ENCODE results near the gene ZBTB46.

Gene ZBTB46

DNA sequence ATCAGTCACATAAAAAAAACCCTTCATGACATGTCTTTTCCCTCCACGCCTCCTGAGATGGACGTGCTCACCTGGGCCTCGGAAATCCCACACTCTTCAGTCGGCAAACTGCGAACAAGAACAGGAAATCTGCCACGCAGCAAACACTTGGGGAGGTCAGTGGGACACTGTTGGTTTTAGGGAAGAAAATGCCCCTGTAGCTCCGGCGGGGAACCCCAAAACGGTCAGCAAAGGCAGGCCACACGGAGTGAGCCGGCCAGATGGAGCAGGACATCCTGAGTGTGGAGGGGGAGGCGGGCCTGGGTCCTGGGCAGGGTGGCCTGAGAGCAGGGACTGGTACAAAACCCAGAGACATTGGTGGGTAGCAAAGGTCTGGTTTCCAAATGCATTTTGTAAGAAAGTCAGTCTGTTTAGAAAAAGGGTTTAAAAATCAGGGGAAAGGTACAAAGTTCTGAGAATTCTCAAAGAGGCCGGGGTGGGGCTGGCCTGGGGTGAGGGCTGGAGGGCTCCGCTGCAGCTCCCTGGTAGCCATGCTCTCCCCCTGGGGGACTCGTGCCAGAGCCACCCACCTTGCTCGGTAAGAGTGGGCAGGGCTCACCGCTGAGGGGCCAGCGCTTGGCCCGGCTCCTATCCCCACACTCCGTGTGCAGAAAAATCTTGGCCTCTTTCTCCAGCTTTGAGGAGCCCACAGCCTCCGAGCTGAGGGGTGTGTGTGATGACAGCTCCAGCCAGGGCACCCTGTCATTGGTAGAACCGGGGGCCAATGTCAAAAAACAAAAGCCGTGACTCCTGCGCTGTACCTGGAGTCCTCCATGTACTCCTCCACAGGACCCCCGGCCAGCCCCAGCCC lies 86.3 kb downstream of the ZBTB46 start:
- DNase-seq, result no peak

DNA sequence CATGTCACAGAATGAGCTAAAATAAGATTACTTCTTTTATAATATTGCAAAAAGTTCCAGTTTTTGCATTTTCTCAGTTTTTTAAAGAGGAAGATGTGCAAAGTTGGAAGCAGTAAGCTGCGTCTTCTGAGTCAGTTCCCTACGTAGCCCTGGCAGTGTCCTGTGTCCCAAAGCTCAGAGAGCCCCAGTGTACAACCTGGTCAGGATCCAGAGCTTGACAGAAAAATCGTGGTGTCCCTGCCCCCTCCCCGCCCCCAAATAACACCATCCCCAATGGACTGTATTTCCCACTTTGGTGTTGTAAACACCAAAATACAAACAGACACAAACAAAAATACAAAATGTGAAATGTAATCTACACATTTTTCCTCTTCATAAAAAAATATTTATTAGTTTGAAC lies 86.9 kb downstream of the ZBTB46 start:
- DNase-seq, result no peak

- no peak for DNase-seq
Measured at GRCh38 chr20:63743210-63743970, 87.7 kb downstream of the ZBTB46 start.

- no peak for DNase-seq
Measured at GRCh38 chr20:63742381-63743024, 88.6 kb downstream of the ZBTB46 start.

- no peak for DNase-seq
Measured at GRCh38 chr20:63741676-63742380, 89.2 kb downstream of the ZBTB46 start.

DNA sequence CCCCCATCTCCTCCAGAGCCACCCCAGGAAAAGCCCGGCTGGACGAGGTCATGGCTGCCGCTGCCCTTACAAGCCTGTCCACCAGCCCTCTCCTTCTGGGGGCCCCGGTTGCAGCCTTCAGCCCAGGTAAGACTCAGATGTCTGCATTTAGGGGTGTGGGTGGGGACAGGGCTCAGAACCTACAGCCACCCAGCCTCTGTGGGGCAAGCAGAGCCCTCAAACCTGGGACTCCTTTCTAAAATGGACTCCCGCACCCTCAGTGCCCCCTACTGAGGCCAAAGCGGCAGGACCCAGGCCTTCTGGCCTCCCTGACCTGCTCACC lies 89.7 kb downstream of the ZBTB46 start:
- DNase-seq, result no peak

DNA sequence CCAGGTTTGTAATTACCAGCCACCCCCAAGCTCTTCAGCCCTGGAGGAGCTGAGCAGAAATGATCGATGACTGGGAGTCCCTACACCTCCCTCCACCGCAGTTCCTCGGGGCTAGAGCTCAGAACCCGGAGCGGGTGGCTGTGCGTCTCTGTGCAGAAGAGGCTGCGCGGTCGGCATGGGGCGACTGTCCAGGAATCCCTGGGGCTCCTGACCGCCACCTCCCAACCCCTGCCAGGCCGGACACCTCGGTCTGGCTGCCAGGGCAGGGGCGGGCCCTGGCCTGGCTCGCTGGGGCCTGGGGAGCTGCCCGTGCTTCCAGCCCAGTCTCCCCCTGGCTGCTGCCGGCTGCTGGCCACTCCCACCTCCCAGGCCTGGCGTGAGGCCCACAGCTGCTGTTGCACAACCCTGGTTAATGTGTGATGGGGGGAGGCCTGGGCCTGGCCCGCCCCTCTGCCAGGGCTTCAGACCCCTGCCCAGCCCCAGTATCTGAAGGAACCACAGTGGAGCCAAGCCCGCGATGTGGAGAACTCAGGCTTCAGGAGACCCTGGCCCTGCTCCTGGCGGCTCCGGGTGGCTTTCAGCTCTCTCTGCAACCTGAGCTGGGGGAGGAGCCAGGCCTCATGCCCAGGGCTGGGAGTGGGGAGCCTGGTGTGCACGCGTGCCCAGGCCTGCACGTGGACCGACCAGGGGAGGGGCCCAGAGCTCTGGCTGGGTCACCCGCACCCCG lies 90.3 kb downstream of the ZBTB46 start:
- DNase-seq, result no peak

GRCh38 chr20:63740070-63740626 lies 90.9 kb downstream of the ZBTB46 start:
- no peak for DNase-seq

DNA sequence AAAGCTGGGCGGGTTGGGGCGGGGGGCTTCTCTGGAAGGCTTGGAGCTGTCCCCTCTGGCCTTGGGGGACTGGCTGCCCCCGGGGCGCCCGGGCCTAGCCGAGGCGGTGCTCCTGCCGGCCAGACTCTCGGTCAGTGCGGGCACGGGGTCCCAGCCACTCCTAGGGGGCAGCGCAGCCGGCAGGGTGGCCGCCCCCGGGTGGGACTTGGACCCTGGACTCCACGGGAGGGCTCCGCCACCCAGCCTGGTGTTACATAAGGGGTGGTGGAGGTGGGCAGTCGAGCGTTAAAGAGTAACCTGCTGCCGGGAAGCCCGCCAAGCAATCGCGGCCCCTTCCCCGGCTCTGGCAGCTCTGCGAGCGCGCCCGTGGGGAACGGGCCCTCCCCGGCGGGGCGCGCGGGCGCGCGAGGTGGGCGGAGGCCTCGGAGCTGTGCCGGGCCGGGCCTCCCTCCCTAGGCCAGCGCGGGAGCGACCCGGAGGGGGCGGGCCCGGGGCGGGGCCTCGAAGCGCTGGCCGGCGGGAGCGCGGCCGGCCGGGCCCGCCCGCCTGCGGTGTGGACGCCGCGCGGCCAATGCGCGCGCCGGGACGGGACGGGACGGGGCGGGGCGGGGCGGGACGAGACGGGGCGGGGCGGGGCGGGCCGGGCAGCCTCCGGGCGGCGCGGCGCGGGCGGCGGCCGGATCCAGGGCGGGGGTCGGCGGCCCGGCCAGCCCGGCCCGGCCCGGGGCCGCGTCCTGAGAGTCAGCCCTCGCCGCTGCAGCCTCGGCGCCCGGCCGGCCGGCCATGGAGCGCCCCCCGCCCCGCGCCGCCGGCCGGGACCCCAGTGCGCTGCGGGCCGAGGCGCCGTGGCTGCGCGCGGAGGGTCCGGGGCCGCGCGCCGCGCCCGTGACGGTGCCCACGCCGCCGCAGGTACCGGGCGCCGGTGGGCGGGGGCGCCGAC lies 91.7 kb downstream of the ZBTB46 start, which contains the start of gene SLC2A4RG:
SLC2A4RG (plus strand) TSS at position 647 of the 940 bp plus-strand sequence; CDS start at position 784, 137 bp downstream.
- DNase-seq, result no peak

- no peak for DNase-seq
Measured at GRCh38 chr20:63738687-63739129, 92.4 kb downstream of the ZBTB46 start.

- DNase-seq, result no peak
Measured at GRCh38 chr20:63737945-63738686, 92.9 kb downstream of the ZBTB46 start.

- DNase-seq, result no peak
Measured at GRCh38 chr20:63737695-63737944, 93.4 kb downstream of the ZBTB46 start.

DNA sequence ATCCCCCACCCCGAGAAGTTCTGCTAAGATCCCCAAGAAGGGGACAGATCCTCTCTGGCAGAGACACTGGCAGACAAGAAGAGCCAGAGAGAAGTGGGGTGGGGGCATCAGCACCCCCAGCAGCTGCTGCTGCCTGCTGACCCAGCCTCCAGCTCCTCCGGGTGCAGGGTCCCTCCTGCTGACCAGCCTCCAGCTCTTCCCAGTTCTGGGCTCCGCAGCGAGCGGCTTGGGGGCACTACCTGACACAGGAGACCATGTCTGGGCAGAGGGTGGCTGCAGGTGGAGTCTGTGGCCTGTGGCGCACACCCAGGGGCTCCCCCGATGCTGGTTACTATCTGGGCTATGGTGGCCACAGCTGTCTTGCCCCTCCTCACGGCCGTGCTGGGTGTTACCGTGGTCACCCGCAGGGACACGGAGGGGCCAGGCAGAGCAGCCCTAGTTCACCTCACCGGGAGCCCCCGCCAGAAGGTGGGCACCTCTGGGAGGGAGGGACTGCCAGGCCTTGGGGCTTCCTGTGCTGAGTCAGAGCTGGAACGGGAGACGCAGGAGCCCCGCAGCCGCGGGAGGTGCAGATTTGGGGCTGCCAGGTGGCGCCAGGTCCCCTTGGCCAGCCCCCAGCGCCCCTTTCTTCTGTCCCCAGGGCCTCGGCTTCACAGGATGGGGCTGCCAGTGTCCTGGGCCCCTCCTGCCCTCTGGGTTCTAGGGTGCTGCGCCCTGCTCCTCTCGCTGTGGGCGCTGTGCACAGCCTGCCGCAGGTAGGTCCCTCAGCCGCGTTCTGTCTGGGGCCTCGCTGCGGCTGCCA lies 94.0 kb downstream of the ZBTB46 start:
- peak; percentile 40 to 43 for DNase-seq

- DNase-seq, result peak; percentile 58 to 63
Measured at GRCh38 chr20:63735859-63736718, 95.0 kb downstream of the ZBTB46 start, which contains the start of gene LIME1. Gene LIME1, plus strand, starts transcription at chr20:63736664. Its CDS starts 886 bp downstream, at chr20:63737550.

DNA sequence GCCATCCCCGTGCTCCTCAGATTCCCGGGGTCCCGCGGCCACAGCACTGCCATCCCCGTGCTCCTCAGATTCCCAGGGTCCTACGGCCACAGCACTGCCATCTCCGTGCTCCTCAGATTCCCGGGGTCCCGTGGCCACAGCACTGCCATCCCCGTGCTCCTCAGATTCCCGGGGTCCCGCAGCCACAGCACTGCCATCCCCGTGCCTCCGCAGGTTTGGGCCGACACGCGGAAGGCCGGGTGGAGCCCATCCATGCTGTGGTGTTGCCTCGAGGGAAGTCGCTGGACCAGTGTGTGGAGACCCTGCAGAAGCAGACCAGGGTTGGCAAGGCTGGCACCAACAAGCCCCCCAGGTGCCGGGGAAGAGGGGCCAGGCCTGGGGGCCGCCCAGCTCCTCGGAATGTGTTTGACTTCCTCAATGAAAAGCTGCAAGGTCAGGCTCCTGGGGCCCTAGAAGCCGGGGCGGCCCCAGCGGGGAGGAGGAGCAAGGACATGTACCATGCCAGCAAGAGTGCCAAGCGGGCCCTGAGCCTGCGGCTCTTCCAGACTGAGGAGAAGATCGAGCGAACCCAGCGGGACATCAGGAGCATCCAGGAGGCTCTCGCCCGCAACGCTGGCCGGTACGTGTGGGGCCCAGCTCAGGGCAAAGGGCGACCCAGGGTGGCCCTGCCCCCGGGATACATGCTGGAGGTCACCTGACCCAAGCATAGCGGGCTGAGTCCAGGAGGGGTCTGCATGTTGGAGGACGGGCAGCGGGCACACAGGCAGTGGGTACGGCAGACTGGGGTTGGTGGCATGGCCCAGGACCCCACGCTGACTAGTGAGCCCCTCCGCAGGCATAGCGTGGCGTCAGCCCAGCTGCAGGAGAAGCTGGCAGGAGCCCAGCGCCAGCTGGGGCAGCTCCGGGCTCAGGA lies 95.9 kb downstream of the ZBTB46 start:
- no peak for DNase-seq

GRCh38 chr20:63734111-63734945 lies 96.7 kb downstream of the ZBTB46 start:
- DNase-seq, result no peak

All from activated CD4-positive, alpha-beta T cell treated with anti-CD3 and anti-CD28 coated beads, Interleukin-2, amount 50 U/mL, for 4 hours (primary cell).